T-helper 1 cell treated with Interleukin-12 subunit alpha and Interleukin-12 subunit beta and Interleukin-4 antibody, amounts not matched to agents 30 μg/mL and 1 μg/mL, for 36 hours (primary cell): ENCODE results near the gene NR6A1.

Source experiments
- H3K27ac Mint-ChIP-seq: one replicate; pipeline ENCODE4 v1.8.0; 2021; ENCODE audit warnings: mild to moderate bottlenecking, mixed read lengths
- H3K27me3 Mint-ChIP-seq: one replicate; pipeline ENCODE4 v1.8.0; 2021; ENCODE audit warnings: low read depth, mixed read lengths
- H3K36me3 Mint-ChIP-seq: one replicate; pipeline ENCODE4 v1.8.0; 2021; ENCODE audit warnings: low read depth, mixed read lengths
- H3K4me1 Mint-ChIP-seq: one replicate; pipeline ENCODE4 v1.8.0; 2021; ENCODE audit warnings: low read depth, mixed read lengths
- H3K4me3 Mint-ChIP-seq: one replicate; pipeline ENCODE4 v1.8.0; 2021; ENCODE audit warnings: mild to moderate bottlenecking, moderate library complexity, mixed read lengths
- H3K9me3 Mint-ChIP-seq: one replicate; pipeline ENCODE4 v1.8.0; 2021; ENCODE audit warnings: mixed read lengths

The NR6A1 gene

GRCh38 chr9:124721109-124721906, 49.8 kb downstream of the NR6A1 start:
- no peak overlapping the region for H3K4me3 Mint-ChIP-seq
- H3K27me3 Mint-ChIP-seq, result no peaks in the 10 kb centered on the region
- H3K36me3 Mint-ChIP-seq, result no peaks in the 10 kb centered on the region
- no peak overlapping the region for H3K27ac Mint-ChIP-seq
- H3K9me3 Mint-ChIP-seq, result no peaks in the 10 kb centered on the region
- H3K4me1 Mint-ChIP-seq, result no peaks in the 10 kb centered on the region

- Mint-ChIP-seq H3K4me3 (no peak overlapping the region), H3K27me3 (no peaks in the 10 kb centered on the region), H3K27ac (no peak overlapping the region), H3K36me3 (no peaks in the 10 kb centered on the region), H3K4me1 (no peaks in the 10 kb centered on the region), H3K9me3 (no peaks in the 10 kb centered on the region)
Observed at GRCh38 chr9:124720429-124721108, 50.5 kb downstream of the NR6A1 start.

GRCh38 chr9:124718928-124719327, 52.2 kb downstream of the NR6A1 start:
- H3K9me3 Mint-ChIP-seq, result no peaks in the 10 kb centered on the region
- H3K27ac Mint-ChIP-seq, result no peak overlapping the region
- peaks cover 2% of the 10 kb centered on the region for H3K27me3 Mint-ChIP-seq
- H3K4me1 Mint-ChIP-seq, result no peaks in the 10 kb centered on the region
- H3K36me3 Mint-ChIP-seq, result no peaks in the 10 kb centered on the region
- H3K4me3 Mint-ChIP-seq, result no peak overlapping the region

GRCh38 chr9:124717597-124717996, 53.5 kb downstream of the NR6A1 start:
- Mint-ChIP-seq H3K27me3 (peaks cover 3% of the 10 kb centered on the region), H3K9me3 (no peaks in the 10 kb centered on the region), H3K27ac (no peak overlapping the region), H3K4me3 (no peak overlapping the region), H3K36me3 (no peaks in the 10 kb centered on the region), H3K4me1 (no peaks in the 10 kb centered on the region)

- Mint-ChIP-seq H3K4me3 (no peak overlapping the region), H3K9me3 (no peaks in the 10 kb centered on the region), H3K27me3 (peaks cover 6% of the 10 kb centered on the region), H3K36me3 (no peaks in the 10 kb centered on the region), H3K4me1 (peaks cover 3% of the 10 kb centered on the region), H3K27ac (no peak overlapping the region)
Observed at GRCh38 chr9:124716808-124717207, 54.3 kb downstream of the NR6A1 start.

DNA sequence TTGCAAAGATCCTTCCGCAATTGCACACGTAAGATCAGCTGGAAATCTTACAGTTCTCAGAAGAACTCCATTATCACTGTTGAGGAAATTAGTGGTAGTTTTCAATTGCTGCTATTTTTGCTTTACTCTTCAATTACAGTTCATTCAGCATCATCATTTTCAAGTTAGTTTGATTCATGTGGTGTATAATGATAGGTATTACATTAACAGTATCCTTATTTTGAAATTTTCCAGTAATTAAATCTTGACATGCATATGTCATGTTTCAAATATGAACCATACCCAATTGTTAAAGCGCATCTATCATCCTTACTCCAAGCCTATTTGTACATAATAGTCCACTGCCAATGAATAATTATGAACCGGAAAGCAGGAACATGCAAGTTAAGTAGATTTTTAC, 60.3 kb downstream of the NR6A1 start:
- H3K36me3 Mint-ChIP-seq, result no peaks in the 10 kb centered on the region
- H3K4me3 Mint-ChIP-seq, result no peak overlapping the region
- H3K27me3 Mint-ChIP-seq, result peaks cover 16% of the 10 kb centered on the region
- no peaks in the 10 kb centered on the region for H3K9me3 Mint-ChIP-seq
- H3K4me1 Mint-ChIP-seq, result peaks cover 3% of the 10 kb centered on the region
- H3K27ac Mint-ChIP-seq, result no peak overlapping the region

DNA sequence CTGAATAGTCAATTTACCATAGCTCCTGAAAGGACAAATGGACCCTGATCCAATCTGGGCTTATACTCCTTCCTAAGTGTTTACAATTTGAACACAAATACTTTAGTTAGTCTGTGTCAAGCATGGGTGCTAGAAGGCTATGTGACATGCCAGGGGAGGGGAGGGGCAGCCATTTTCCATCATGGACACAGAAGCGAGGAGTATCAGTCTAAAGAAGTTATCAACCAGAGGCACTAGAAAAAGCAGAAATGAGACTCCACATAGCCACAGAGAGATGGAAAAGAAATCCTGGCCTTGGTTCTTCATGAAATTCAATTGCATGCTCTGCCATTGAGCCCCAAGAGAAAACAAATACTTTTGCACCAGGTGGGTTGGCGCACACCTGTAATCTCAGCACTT, 61.8 kb downstream of the NR6A1 start:
- H3K27me3 Mint-ChIP-seq, result peaks cover 16% of the 10 kb centered on the region
- no peaks in the 10 kb centered on the region for H3K36me3 Mint-ChIP-seq
- H3K27ac Mint-ChIP-seq, result no peak overlapping the region
- H3K4me3 Mint-ChIP-seq, result no peak overlapping the region
- H3K9me3 Mint-ChIP-seq, result no peaks in the 10 kb centered on the region
- peaks cover 3% of the 10 kb centered on the region for H3K4me1 Mint-ChIP-seq

DNA sequence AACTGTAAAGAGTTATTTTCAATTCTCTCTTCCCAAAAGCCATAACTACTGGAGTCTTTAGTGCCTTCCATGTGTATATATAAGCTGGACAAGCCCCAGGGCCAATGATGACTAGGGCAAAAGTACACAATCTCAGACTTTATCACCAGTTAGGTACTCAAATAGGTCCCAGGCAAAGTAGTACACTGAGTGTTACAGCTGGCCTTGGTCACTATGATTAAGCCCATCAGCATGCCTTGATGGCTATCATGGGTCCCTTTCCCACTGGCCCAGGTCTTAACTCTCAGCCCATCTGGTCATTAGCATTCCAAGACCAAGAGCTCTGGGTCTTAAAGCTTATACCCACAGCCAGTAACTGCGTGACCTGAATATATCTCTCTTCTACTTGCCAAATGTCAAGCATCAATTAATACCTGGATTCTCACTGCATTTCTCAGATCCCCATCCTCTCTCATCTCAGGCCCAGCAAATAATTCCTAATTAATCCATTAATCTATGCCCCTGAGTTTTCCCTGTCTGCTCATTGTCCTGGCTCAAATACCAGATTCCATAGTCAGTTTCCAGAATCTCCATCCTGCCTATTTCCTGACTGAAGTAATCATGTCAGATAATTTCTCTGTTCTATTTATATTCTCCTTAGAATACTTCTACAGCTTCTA, 62.3 kb downstream of the NR6A1 start:
- Mint-ChIP-seq H3K4me3 (no peak overlapping the region), H3K36me3 (no peaks in the 10 kb centered on the region), H3K4me1 (peaks cover 3% of the 10 kb centered on the region), H3K27me3 (peaks cover 13% of the 10 kb centered on the region), H3K27ac (no peak overlapping the region), H3K9me3 (no peaks in the 10 kb centered on the region)

DNA sequence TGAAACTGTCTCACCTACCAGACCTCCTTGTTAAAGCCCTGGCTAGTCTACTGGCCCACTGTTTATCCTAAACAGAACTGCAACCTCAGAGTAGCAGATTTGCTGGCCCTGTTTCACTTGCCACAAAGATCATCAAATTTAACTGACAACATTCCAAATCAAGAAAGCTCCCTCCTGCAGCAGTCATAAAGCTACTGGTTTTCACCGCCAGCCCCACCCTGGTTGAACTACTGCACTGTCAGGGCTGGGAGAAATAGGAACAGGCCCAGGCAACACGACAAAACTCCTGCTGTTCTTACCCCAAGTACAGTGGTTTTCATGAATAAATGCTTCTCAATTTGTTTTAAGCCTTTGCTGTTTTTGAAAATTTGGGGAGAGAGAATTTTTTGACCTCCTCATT, 63.0 kb downstream of the NR6A1 start:
- Mint-ChIP-seq H3K4me3 (no peak overlapping the region), H3K4me1 (peaks cover 3% of the 10 kb centered on the region), H3K36me3 (no peaks in the 10 kb centered on the region), H3K27me3 (peaks cover 13% of the 10 kb centered on the region), H3K27ac (no peak overlapping the region), H3K9me3 (no peaks in the 10 kb centered on the region)

- Mint-ChIP-seq H3K9me3 (no peaks in the 10 kb centered on the region), H3K4me3 (no peak overlapping the region), H3K4me1 (peaks cover 3% of the 10 kb centered on the region), H3K36me3 (no peaks in the 10 kb centered on the region), H3K27me3 (peaks cover 13% of the 10 kb centered on the region), H3K27ac (no peak overlapping the region)
Observed at GRCh38 chr9:124707666-124708065, 63.4 kb downstream of the NR6A1 start.

DNA sequence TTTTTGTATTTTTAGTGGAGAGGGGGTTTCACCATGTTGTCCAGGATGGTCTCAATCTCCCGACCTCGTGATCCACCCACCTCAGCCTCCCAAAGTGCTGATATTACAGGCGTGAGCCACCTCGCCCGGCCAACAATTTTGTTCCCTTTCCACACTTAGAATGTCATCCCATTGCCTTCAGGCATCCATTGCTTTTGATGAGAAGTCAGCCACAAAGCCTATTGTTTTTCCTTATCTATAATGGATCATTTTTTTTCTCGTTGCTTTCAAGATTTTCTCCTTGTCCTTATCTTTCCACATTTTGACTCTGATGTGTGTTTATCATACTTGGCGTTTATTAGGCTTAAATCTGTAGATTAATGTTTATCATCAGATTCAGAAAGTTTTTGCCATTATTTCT, 64.4 kb downstream of the NR6A1 start:
- H3K27me3 Mint-ChIP-seq, result peaks cover 9% of the 10 kb centered on the region
- H3K36me3 Mint-ChIP-seq, result no peaks in the 10 kb centered on the region
- H3K4me3 Mint-ChIP-seq, result no peak overlapping the region
- no peaks in the 10 kb centered on the region for H3K4me1 Mint-ChIP-seq
- H3K27ac Mint-ChIP-seq, result no peak overlapping the region
- no peaks in the 10 kb centered on the region for H3K9me3 Mint-ChIP-seq

GRCh38 chr9:124699575-124699974, 71.5 kb downstream of the NR6A1 start:
- H3K36me3 Mint-ChIP-seq, result no peaks in the 10 kb centered on the region
- no peak overlapping the region for H3K27ac Mint-ChIP-seq
- H3K4me1 Mint-ChIP-seq, result no peaks in the 10 kb centered on the region
- no peak overlapping the region for H3K4me3 Mint-ChIP-seq
- no peaks in the 10 kb centered on the region for H3K27me3 Mint-ChIP-seq
- no peaks in the 10 kb centered on the region for H3K9me3 Mint-ChIP-seq

DNA sequence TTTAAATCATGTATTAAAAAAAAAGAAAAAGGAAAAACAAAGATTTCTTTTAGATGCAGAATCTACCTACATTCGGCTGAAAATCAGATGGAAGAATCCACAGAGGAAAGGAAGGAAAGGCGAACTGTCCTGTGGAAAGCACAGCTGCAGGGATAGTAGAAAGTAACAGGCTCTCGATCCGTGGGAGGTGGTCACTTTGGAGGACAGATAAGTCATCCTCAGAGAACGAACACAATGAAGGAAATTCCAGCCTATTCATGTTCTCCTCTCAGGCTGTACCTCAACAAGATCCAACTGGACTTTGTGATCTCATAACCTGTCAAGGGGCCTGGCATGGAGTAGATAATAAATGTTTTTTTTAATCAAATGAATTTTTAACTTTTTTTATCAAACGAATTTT, 72.8 kb downstream of the NR6A1 start:
- no peaks in the 10 kb centered on the region for H3K27me3 Mint-ChIP-seq
- no peaks in the 10 kb centered on the region for H3K36me3 Mint-ChIP-seq
- H3K9me3 Mint-ChIP-seq, result no peaks in the 10 kb centered on the region
- no peak overlapping the region for H3K27ac Mint-ChIP-seq
- H3K4me1 Mint-ChIP-seq, result no peaks in the 10 kb centered on the region
- no peak overlapping the region for H3K4me3 Mint-ChIP-seq

- H3K27me3 Mint-ChIP-seq, result no peaks in the 10 kb centered on the region
- H3K4me3 Mint-ChIP-seq, result no peak overlapping the region
- H3K27ac Mint-ChIP-seq, result no peak overlapping the region
Observed at GRCh38 chr9:124697326-124698200, 73.5 kb downstream of the NR6A1 start.

More at GRCh38 chr9:124697326-124698200, 73.5 kb downstream of the NR6A1 start:
- Mint-ChIP-seq H3K9me3 (no peaks in the 10 kb centered on the region), H3K4me1 (no peaks in the 10 kb centered on the region), H3K36me3 (no peaks in the 10 kb centered on the region)
